Progenitor cell of endocrine pancreas (in vitro differentiated cells): ENCODE measurements around the gene USP32. TPM values are rescaled to one million over a fixed set of nuclear protein-coding genes. Genes with fewer than 3 reads are reported as not detected.

Source experiments
- DNase-seq: peaks from one replicate; pipeline ENCODE4 v3.0.0; 2021; ENCODE audit warnings: low spot score; ENCODE audit not compliant: unreplicated experiment
- H3K27ac Mint-ChIP-seq: 2 replicates; pipeline ENCODE4 v1.8.0; 2021; ENCODE audit warnings: mild to moderate bottlenecking, moderate library complexity, mixed read lengths
- H3K27me3 Mint-ChIP-seq: 2 replicates; pipeline ENCODE4 v1.8.0; 2021; ENCODE audit warnings: mixed read lengths
- H3K36me3 Mint-ChIP-seq: 2 replicates; pipeline ENCODE4 v1.8.0; 2022; ENCODE audit warnings: mixed read lengths; ENCODE audit not compliant: insufficient read depth
- H3K4me1 Mint-ChIP-seq: 2 replicates; pipeline ENCODE4 v1.8.0; 2021; ENCODE audit warnings: low read depth, mixed read lengths
- H3K4me3 Mint-ChIP-seq: 2 replicates; pipeline ENCODE4 v1.8.0; 2021; ENCODE audit warnings: low read depth, mild to moderate bottlenecking, moderate library complexity, mixed read lengths
- H3K9me3 Mint-ChIP-seq: 2 replicates; pipeline ENCODE4 v1.8.0; 2021; ENCODE audit warnings: low read depth, mixed read lengths
- CTCF ChIP-seq: fragments of 200-600 bp; sonication (generic); IDR thresholded peaks from one replicate; pipeline ENCODE4 v1.5.0; 2021; ENCODE audit warnings: antibody characterized with exemption, mild to moderate bottlenecking; ENCODE audit not compliant: unreplicated experiment
- total RNA-seq: library from RNA; stranded (reverse); gene quantifications from 2 replicates; pipeline ENCODE4 v1.2.1, GENCODE V29; 2021

Gene USP32
- total RNA-seq, 1 donor from 2014 or later = 42.7 TPM

GRCh38 chr17:60277258-60277657, 114.7 kb downstream of the USP32 start:
- H3K36me3 Mint-ChIP-seq = peaks cover 1% of the 10 kb centered on the region
- H3K4me1 Mint-ChIP-seq = no peaks in the 10 kb centered on the region
- H3K27ac Mint-ChIP-seq = no peak overlapping the region
- no peaks in the 10 kb centered on the region for H3K27me3 Mint-ChIP-seq
- no peak for DNase-seq
- H3K9me3 Mint-ChIP-seq = no peaks in the 10 kb centered on the region
- TF ChIP-seq CTCF = no peak
- no peak overlapping the region for H3K4me3 Mint-ChIP-seq

- no peak overlapping the region for H3K4me3 Mint-ChIP-seq
- DNase-seq = no peak
- no peak overlapping the region for H3K27ac Mint-ChIP-seq
- no peaks in the 10 kb centered on the region for H3K27me3 Mint-ChIP-seq
- no peaks in the 10 kb centered on the region for H3K9me3 Mint-ChIP-seq
- no peaks in the 10 kb centered on the region for H3K4me1 Mint-ChIP-seq
- H3K36me3 Mint-ChIP-seq = peaks cover 4% of the 10 kb centered on the region
- no peak for TF ChIP-seq CTCF
Measured at GRCh38 chr17:60269417-60269816, 122.5 kb downstream of the USP32 start.

GRCh38 chr17:60260540-60260939, 131.4 kb downstream of the USP32 start:
- TF ChIP-seq CTCF = no peak
- no peaks in the 10 kb centered on the region for H3K9me3 Mint-ChIP-seq
- H3K4me3 Mint-ChIP-seq = no peak overlapping the region
- H3K4me1 Mint-ChIP-seq = no peaks in the 10 kb centered on the region
- H3K27me3 Mint-ChIP-seq = no peaks in the 10 kb centered on the region
- peaks cover 7% of the 10 kb centered on the region for H3K36me3 Mint-ChIP-seq
- H3K27ac Mint-ChIP-seq = no peak overlapping the region
- DNase-seq = no peak

GRCh38 chr17:60258313-60258712, 133.6 kb downstream of the USP32 start:
- Mint-ChIP-seq H3K36me3 (peaks cover 9% of the 10 kb centered on the region), H3K9me3 (no peaks in the 10 kb centered on the region), H3K27me3 (no peaks in the 10 kb centered on the region), H3K4me3 (no peak overlapping the region), H3K4me1 (no peaks in the 10 kb centered on the region), H3K27ac (no peak overlapping the region)
- TF ChIP-seq CTCF = no peak
- no peak for DNase-seq

- Mint-ChIP-seq H3K4me1 (no peaks in the 10 kb centered on the region), H3K9me3 (no peaks in the 10 kb centered on the region), H3K36me3 (peaks cover 13% of the 10 kb centered on the region), H3K4me3 (no peak overlapping the region), H3K27ac (no peak overlapping the region), H3K27me3 (no peaks in the 10 kb centered on the region)
- no peak for TF ChIP-seq CTCF
- DNase-seq = no peak
Measured at GRCh38 chr17:60256174-60256573, 135.8 kb downstream of the USP32 start.

- H3K27me3 Mint-ChIP-seq = no peaks in the 10 kb centered on the region
- no peak overlapping the region for H3K4me3 Mint-ChIP-seq
- no peak for TF ChIP-seq CTCF
- peaks cover 9% of the 10 kb centered on the region for H3K9me3 Mint-ChIP-seq
- no peaks in the 10 kb centered on the region for H3K4me1 Mint-ChIP-seq
- H3K36me3 Mint-ChIP-seq = peaks cover 23% of the 10 kb centered on the region
- DNase-seq = no peak
- no peak overlapping the region for H3K27ac Mint-ChIP-seq
Measured at GRCh38 chr17:60253048-60253447, 138.9 kb downstream of the USP32 start.
